Uterus (tissue), 4 donors: ENCODE results near the gene DEK. TPM values are rescaled to one million over a fixed set of nuclear protein-coding genes. Genes with fewer than 3 reads are reported as not detected.

Experiments
- DNase-seq, 2 donors: peaks; one replicate each; pipeline ENCODE4 v3.0.0-alpha.2; 2019 to 2020
- H3K27ac ChIP-seq, 2 donors: fragments of 200-600 bp; sonication (generic); 1 replicate in 1 of 2; 2 replicates in 1 of 2; pipeline ENCODE4 v1.5.1; 2016 to 2018
- H3K27me3 ChIP-seq, 2 donors: fragments of 200-600 bp; sonication (generic); one replicate each; pipeline ENCODE4 v1.5.1; 2018 to 2019; ENCODE audit warnings: control low read depth in 1 of 2
- H3K36me3 ChIP-seq, 2 donors: fragments of 200-600 bp; sonication (generic); one replicate each; pipeline ENCODE4 v1.5.1; 2019; ENCODE audit warnings: control low read depth in 1 of 2
- H3K4me1 ChIP-seq, 2 donors: fragments of 200-600 bp; sonication (generic); one replicate each; pipeline ENCODE4 v1.5.1; 2018 to 2019; ENCODE audit warnings: control low read depth in 1 of 2
- H3K4me3 ChIP-seq, 2 donors: fragments of 200-600 bp; sonication (generic); 1 replicate in 1 of 2; 2 replicates in 1 of 2; pipeline ENCODE4 v1.5.1; 2018 to 2019; ENCODE audit warnings: mild to moderate bottlenecking in 1 of 2
- H3K9me3 ChIP-seq, 2 donors: fragments of 200-600 bp; sonication (generic); one replicate each; pipeline ENCODE4 v1.5.1; 2019; ENCODE audit warnings: control low read depth in 1 of 2
- CTCF ChIP-seq, 4 experiments: fragments of 200-600 bp in 2 of 4; fragments of 450-650 bp in 2 of 4; sonication (generic) in 2 of 4; IDR thresholded peaks; one replicate each; pipeline ENCODE4 v1.5.1; 2016 to 2019; ENCODE audit warnings: antibody characterized with exemption in 4 of 4, mild to moderate bottlenecking in 2 of 4, moderate library complexity in 1 of 4
- POLR2A ChIP-seq, 2 donors: fragments of 450-650 bp; IDR thresholded peaks; one replicate each; pipeline ENCODE4 v1.6.1; 2016; ENCODE audit warnings: antibody characterized with exemption in 2 of 2, mild to moderate bottlenecking in 1 of 2, moderate library complexity in 1 of 2
- intact Hi-C: fragments of 100-400 bp; cut with DNase I; formaldehyde crosslinking; loops from one replicate; pipeline ENCODE4 v1.15.1; 2023; ENCODE audit warnings: low total_unique reads
- total RNA-seq, 4 donors: library from RNA; depleted of rRNA in 3 of 4; stranded (reverse); fragments of >200 nt in 3 of 4; gene quantifications; one replicate each; pipeline versions ENCODE4 v1.1.0 to v1.2.4, GENCODE V29; 2014 to 2023
- donor health status: DM: yes; HTN: yes; CAD: no.

Gene DEK
- total RNA-seq, 4 donors from 2014 or later = 126 to 171 (median 144) TPM

DNA sequence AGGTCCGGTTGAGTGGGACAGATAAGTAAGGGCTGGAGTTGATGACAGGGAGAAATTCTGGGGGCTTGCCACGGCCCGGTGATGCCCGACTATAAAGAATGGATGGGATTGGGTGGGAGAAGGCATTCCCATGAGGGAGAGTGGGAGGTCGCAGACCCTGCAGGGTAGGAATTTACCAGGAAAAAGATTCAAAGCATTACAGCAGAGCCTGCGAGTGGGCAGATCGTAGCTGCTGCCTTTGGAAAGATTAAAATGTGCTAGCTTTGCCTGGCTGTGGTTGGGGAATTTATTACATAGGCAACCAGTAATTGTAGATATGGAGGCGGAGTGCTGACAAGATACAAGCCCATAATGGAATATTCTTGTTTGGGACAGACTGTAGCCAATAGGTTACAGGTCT, 59.6 kb downstream of the DEK start:
- Histone ChIP-seq H3K4me1 (no peaks in the 10 kb centered on the region), H3K4me3 (no peak overlapping the region), H3K36me3 (no peaks in the 10 kb centered on the region), H3K27ac (no peak overlapping the region), H3K27me3 (no peaks in the 10 kb centered on the region), H3K9me3 (no peaks in the 10 kb centered on the region)
- no peak for TF ChIP-seq POLR2A (IDR thresholded peaks at IDR 0.05)
- no peak for TF ChIP-seq CTCF (IDR thresholded peaks at IDR 0.05)
- DNase-seq = no peak
- intact Hi-C loops = no loop called here

GRCh38 chr6:18203786-18204185, 60.5 kb downstream of the DEK start:
- no peak for DNase-seq
- TF ChIP-seq POLR2A (IDR thresholded peaks at IDR 0.05) = no peak
- no peak for TF ChIP-seq CTCF (IDR thresholded peaks at IDR 0.05)
- H3K4me3 ChIP-seq = no peak overlapping the region
- intact Hi-C loops = no loop called here
- no peaks in the 10 kb centered on the region for H3K27me3 ChIP-seq
- no peak overlapping the region for H3K27ac ChIP-seq
- H3K36me3 ChIP-seq = no peaks in the 10 kb centered on the region
- no peaks in the 10 kb centered on the region for H3K4me1 ChIP-seq
- no peaks in the 10 kb centered on the region for H3K9me3 ChIP-seq

- Histone ChIP-seq H3K36me3 (no peaks in the 10 kb centered on the region), H3K4me1 (no peaks in the 10 kb centered on the region), H3K9me3 (no peaks in the 10 kb centered on the region), H3K27ac (no peak overlapping the region), H3K4me3 (no peak overlapping the region), H3K27me3 (no peaks in the 10 kb centered on the region)
- DNase-seq = no peak
- no peak for TF ChIP-seq POLR2A (IDR thresholded peaks at IDR 0.05)
- TF ChIP-seq CTCF (IDR thresholded peaks at IDR 0.05) = no peak
- intact Hi-C loops = no loop called here
Measured at GRCh38 chr6:18192026-18192425, 72.3 kb downstream of the DEK start.

GRCh38 chr6:18189196-18189595, 75.1 kb downstream of the DEK start:
- no peak for DNase-seq
- Histone ChIP-seq H3K27me3 (no peaks in the 10 kb centered on the region), H3K9me3 (no peaks in the 10 kb centered on the region), H3K36me3 (no peaks in the 10 kb centered on the region), H3K4me3 (no peak overlapping the region), H3K27ac (no peak overlapping the region), H3K4me1 (no peaks in the 10 kb centered on the region)
- TF ChIP-seq CTCF (IDR thresholded peaks at IDR 0.05) = no peak
- TF ChIP-seq POLR2A (IDR thresholded peaks at IDR 0.05) = no peak
- intact Hi-C loops = no loop called here

DNA sequence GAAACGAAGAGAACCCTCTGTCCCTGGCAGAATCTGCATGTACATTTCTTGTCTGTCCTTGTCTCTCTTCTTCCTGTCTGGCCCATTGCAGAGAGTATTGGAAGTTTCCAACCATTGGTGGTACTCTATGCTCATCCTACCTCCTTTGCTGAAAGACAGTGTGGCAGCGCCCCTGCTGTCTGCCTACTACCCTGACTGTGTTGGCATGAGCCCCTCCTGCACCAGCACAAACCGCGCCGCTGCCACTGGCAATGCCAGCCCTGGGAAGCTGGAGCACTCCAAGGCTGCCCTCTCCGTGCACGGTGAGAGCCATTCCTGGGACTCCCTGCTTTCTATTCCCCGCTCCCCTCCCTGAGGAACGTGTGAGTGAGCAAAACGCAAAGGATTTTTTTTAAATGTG, 76.6 kb downstream of the DEK start:
- Histone ChIP-seq H3K27me3 (no peaks in the 10 kb centered on the region), H3K4me3 (no peak overlapping the region), H3K36me3 (no peaks in the 10 kb centered on the region), H3K4me1 (no peaks in the 10 kb centered on the region), H3K9me3 (no peaks in the 10 kb centered on the region), H3K27ac (no peak overlapping the region)
- intact Hi-C loops = no loop called here
- no peak for TF ChIP-seq POLR2A (IDR thresholded peaks at IDR 0.05)
- no peak for TF ChIP-seq CTCF (IDR thresholded peaks at IDR 0.05)
- no peak for DNase-seq
